CD4-positive, alpha-beta memory T cell (primary cell): ENCODE results near the gene DLGAP4. TPM values are rescaled to one million over a fixed set of nuclear protein-coding genes. Genes with fewer than 3 reads are reported as not detected.

Experiments
- CTCF ChIA-PET: fragments of 350-600 bp; sonication (Branson Sonifier 250); formaldehyde crosslinking; loops from one replicate; lab custom pipeline; 2021; ENCODE audit warnings: inconsistent platforms; ENCODE audit not compliant: partially characterized antibody; lab: Charles Lee
- POLR2A ChIA-PET: fragments of 350-600 bp; sonication (Branson Sonifier 250); formaldehyde crosslinking; loops from one replicate; lab custom pipeline; 2021; ENCODE audit not compliant: partially characterized antibody; lab: Charles Lee
- DNase-seq, 5 donors: peaks; one replicate each; pipeline versions ENCODE4 v3.0.0 to v3.0.0-alpha.2; 2020 to 2022; ENCODE audit warnings: mixed read lengths in 1 of 5
- H3K27ac ChIP-seq: one replicate; pipeline ENCODE4 v1.7.0; 2013; ENCODE audit warnings: low read depth, low read length
- H3K27me3 ChIP-seq: 2 replicates; pipeline ENCODE4 v1.7.0; 2013; ENCODE audit warnings: mild to moderate bottlenecking, low read length, moderate library complexity; ENCODE audit not compliant: insufficient read depth
- H3K36me3 ChIP-seq: 2 replicates; pipeline ENCODE4 v1.7.0; 2013; ENCODE audit warnings: mild to moderate bottlenecking, low read length, moderate library complexity; ENCODE audit not compliant: insufficient read depth
- H3K4me1 ChIP-seq: 2 replicates; pipeline ENCODE4 v1.7.0; 2013; ENCODE audit warnings: mild to moderate bottlenecking, low read length, moderate library complexity; ENCODE audit not compliant: insufficient read depth
- H3K4me3 ChIP-seq, 2 donors: one replicate each; pipeline ENCODE4 v1.7.0; 2013; ENCODE audit warnings: low read length in 2 of 2, mild to moderate bottlenecking in 1 of 2
- H3K9me3 ChIP-seq, 2 donors: one replicate each; pipeline ENCODE4 v1.7.0; 2013; ENCODE audit warnings: low read length in 2 of 2, control low read depth in 1 of 2; ENCODE audit not compliant: control insufficient read depth in 1 of 2
- H3K27ac Mint-ChIP-seq, 7 donors: one replicate each; pipeline ENCODE4 v1.8.0; 2020 to 2021; ENCODE audit warnings: mixed read lengths in 7 of 7, mild to moderate bottlenecking in 6 of 7, inconsistent platforms in 3 of 7, moderate library complexity in 3 of 7
- H3K27me3 Mint-ChIP-seq, 2 donors: one replicate each; pipeline ENCODE4 v1.8.0; 2020 to 2021; ENCODE audit warnings: mixed read lengths in 2 of 2
- H3K36me3 Mint-ChIP-seq, 2 donors: one replicate each; pipeline ENCODE4 v1.8.0; 2020 to 2021; ENCODE audit warnings: mixed read lengths in 2 of 2, inconsistent platforms in 1 of 2, mild to moderate bottlenecking in 1 of 2
- H3K4me1 Mint-ChIP-seq, 4 donors: one replicate each; pipeline ENCODE4 v1.8.0; 2020 to 2021; ENCODE audit warnings: mixed read lengths in 4 of 4, mild to moderate bottlenecking in 1 of 4
- H3K4me3 Mint-ChIP-seq, 8 donors: one replicate each; pipeline ENCODE4 v1.8.0; 2020 to 2021; ENCODE audit warnings: mixed read lengths in 8 of 8, mild to moderate bottlenecking in 7 of 8, moderate library complexity in 6 of 8, inconsistent platforms in 3 of 8
- H3K9me3 Mint-ChIP-seq, 8 donors: one replicate each; pipeline ENCODE4 v1.8.0; 2020 to 2021; ENCODE audit warnings: mixed read lengths in 8 of 8, mild to moderate bottlenecking in 5 of 8, inconsistent platforms in 3 of 8, moderate library complexity in 1 of 8
- intact Hi-C: fragments of 100-400 bp; cut with micrococcal nuclease; formaldehyde crosslinking; loops from one replicate; pipeline ENCODE4 v1.15.1; 2023
- polyA plus RNA-seq, 2 donors: library from polyadenylated mRNA; unstranded; fragments of 300-500 nt; fragmentation: Illumina TruSeq; gene quantifications; one replicate each; pipeline ENCODE4 v1.2.3, GENCODE V29; 2021
- total RNA-seq, 2 experiments: library from RNA; stranded (reverse); gene quantifications; one replicate each; pipeline ENCODE4 v1.2.3, GENCODE V29; 2021

DLGAP4 gene
- total and polyA plus RNA-seq, 4 experiments from 2014 or later = 13.3 to 50.2 (median 31.0) TPM

DNA sequence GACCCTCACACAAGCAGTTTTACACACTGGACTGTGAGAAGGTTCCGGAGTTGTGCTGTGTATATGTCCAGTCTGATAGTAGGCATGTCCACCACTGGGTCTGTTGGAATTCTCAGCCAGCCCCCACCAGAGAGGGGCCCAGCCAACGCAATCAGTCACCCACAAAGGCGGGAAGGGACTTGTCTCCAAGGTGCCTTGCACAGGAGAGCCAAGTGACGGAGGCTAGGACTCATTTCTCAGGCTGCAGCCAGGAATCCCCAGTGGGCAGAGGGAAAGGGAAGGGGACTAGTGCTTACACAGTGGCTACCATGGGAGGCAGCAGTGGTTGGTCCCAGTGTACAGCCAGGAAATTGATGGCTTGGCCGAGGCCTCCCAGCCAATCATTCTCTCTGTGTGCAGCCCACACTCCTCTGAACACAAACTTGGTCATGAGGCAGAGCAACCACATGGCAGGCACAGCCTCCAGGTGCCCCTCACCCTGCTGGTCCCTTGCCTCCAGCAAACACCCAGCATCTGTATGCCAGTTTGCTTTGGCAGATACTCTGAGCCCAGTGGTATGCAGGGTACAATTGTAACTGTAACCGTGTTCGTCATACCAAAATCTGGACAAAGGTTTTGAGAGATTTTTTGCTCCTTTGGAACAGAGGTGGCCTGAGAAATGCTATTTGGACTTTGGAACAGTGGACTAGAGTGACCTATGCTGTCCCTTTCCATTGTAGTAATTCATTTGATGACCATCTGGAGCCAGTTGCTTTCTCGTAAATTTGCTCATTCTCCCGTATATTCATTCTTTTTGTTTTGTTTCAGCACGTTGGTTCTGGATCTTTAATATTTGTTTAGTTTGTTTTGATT is 162.2 kb downstream of the DLGAP4 start:
- H3K36me3 ChIP-seq = no peaks in the 10 kb centered on the region
- ChIA-PET POLR2A (interaction anchor here (1.2 kb wide), 1 partner anchor 24 kb away, joined by 4 read pairs; no protein-coding TSS in a partner anchor), CTCF (interaction anchor here (0.9 kb wide), 1 partner anchor 24 kb away, joined by 3 read pairs; no protein-coding TSS in a partner anchor)
- H3K27ac ChIP-seq = peak overlapping the region; percentile 67
- H3K27me3 Mint-ChIP-seq = no peaks in the 10 kb centered on the region
- H3K27me3 ChIP-seq = no peaks in the 10 kb centered on the region
- peak overlapping the region in 1 of 2 donors; percentile 29 for H3K4me3 ChIP-seq
- DNase-seq = no peak
- H3K4me1 ChIP-seq = peaks cover 75% of the 10 kb centered on the region
- peak overlapping the region in 4 of 8 donors; percentile 26 to 82 (median 69) for H3K4me3 Mint-ChIP-seq
- intact Hi-C loops = no loop called here
- peaks cover 0 to 7% of the 10 kb centered on the region in 2 donors for H3K36me3 Mint-ChIP-seq
- peak overlapping the region in 5 of 7 donors; percentile 53 to 99 (median 96) for H3K27ac Mint-ChIP-seq
- H3K9me3 Mint-ChIP-seq = no peaks in the 10 kb centered on the region
- no peaks in the 10 kb centered on the region for H3K9me3 ChIP-seq
- peaks cover 51 to 91% (median 77%) of the 10 kb centered on the region in 4 donors for H3K4me1 Mint-ChIP-seq

GRCh38 chr20:36469973-36470372 is 163.8 kb downstream of the DLGAP4 start:
- no peaks in the 10 kb centered on the region for H3K27me3 ChIP-seq
- CTCF ChIA-PET = no interaction called here
- peak overlapping the region in 3 of 8 donors; percentile 28 to 43 (median 41) for H3K4me3 Mint-ChIP-seq
- peaks cover 70% of the 10 kb centered on the region for H3K4me1 ChIP-seq
- H3K9me3 Mint-ChIP-seq = no peaks in the 10 kb centered on the region
- H3K9me3 ChIP-seq = no peaks in the 10 kb centered on the region
- intact Hi-C loops = no loop called here
- no peak overlapping the region for H3K4me3 ChIP-seq
- H3K27ac Mint-ChIP-seq = peak overlapping the region in 1 of 7 donors; percentile 64
- DNase-seq = no peak
- peaks cover 53 to 91% (median 78%) of the 10 kb centered on the region in 4 donors for H3K4me1 Mint-ChIP-seq
- peaks cover 0 to 12% of the 10 kb centered on the region in 2 donors for H3K36me3 Mint-ChIP-seq
- POLR2A ChIA-PET = no interaction called here
- H3K36me3 ChIP-seq = no peaks in the 10 kb centered on the region
- H3K27me3 Mint-ChIP-seq = no peaks in the 10 kb centered on the region
- no peak overlapping the region for H3K27ac ChIP-seq

DNA sequence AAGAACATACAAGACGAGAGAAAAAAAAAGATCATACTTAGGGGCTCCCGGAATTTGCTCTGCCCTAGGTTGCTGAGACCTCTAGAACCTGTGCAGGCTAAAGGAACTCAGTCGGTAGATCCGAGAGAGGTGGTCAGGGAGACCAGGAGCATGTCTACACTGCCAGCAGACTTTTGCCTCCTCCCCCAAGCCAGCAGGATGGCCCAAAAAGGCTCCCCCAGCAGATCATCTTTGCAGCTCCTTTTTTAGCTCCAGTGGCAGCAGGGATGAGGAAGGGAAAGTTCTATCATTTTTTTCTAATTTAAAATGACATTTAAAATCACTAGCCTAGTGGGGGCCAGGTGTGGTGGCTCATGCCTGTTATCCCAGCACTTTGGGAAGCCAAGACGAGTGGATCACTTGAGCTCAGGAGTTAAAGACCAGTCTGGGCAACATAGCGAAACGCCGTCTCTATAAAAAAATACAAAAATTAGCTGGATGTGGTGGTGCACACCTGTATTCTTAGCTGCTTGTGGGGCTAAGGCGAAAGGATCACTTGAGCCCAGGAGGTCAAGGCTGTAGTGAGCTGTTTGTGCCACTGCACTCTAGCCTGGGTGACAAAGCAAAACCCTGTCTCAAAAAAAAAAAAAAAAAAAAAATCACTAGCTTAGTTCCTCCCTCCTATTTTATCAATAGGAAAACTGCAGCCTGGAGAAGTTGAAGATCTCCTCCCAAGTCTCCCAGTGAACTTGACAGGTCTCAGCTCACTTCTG is 165.9 kb downstream of the DLGAP4 start:
- no peak for DNase-seq
- Mint-ChIP-seq H3K9me3 (no peaks in the 10 kb centered on the region), H3K4me3 (peak overlapping the region in 7 of 8 donors; percentile 54 to 82 (median 72)), H3K27me3 (no peaks in the 10 kb centered on the region), H3K36me3 (peaks cover 0 to 12% of the 10 kb centered on the region in 2 donors), H3K4me1 (peaks cover 35 to 74% (median 59%) of the 10 kb centered on the region in 4 donors), H3K27ac (peak overlapping the region; percentile 77 to 92 (median 89))
- ChIA-PET POLR2A (interaction anchor here (1.0 to 2.0 kb wide), 3 partner anchors 10 to 17 kb away, joined by 3 to 4 read pairs (median 3); no protein-coding TSS in a partner anchor), CTCF (interaction anchor here (0.7 to 2.5 kb wide), 5 partner anchors 8 to 30 kb away, joined by 3 to 7 read pairs (median 3); no protein-coding TSS in a partner anchor)
- peak overlapping the region; percentile 37 for H3K27ac ChIP-seq
- intact Hi-C loops = no loop called here
- H3K4me3 ChIP-seq = peak overlapping the region in 1 of 2 donors; percentile 3
- H3K36me3 ChIP-seq = no peaks in the 10 kb centered on the region
- no peaks in the 10 kb centered on the region for H3K27me3 ChIP-seq
- H3K9me3 ChIP-seq = no peaks in the 10 kb centered on the region
- peaks cover 50% of the 10 kb centered on the region for H3K4me1 ChIP-seq

DNA sequence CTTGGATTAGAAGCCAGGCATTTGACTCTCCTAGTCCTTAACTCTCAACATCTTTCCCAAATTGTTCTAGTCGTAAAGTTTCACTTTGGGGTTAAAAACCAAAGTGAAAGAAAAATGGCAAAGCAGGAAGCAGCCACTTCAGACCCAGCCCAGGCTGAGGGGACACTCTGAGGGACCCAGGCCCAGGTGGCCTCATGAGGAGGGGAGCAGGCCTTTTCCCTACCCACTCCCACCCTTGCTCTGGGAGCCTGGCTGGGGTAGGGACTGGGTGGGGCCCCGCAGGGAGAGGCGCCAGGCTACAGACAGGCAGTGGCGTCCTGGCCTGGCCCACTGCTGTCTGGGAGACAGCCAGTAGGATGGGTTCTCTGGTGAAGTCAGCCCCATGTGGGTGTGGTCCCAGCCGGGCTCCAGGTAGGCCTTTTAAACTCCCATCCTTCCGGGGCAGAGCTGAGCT is 166.5 kb downstream of the DLGAP4 start:
- H3K27me3 ChIP-seq = no peaks in the 10 kb centered on the region
- peaks cover 29 to 68% (median 53%) of the 10 kb centered on the region in 4 donors for H3K4me1 Mint-ChIP-seq
- H3K27ac ChIP-seq = peak overlapping the region; percentile 37
- H3K4me3 Mint-ChIP-seq = peak overlapping the region in 7 of 8 donors; percentile 54 to 82 (median 72)
- H3K27me3 Mint-ChIP-seq = no peaks in the 10 kb centered on the region
- ChIA-PET CTCF (interaction anchor here (0.7 to 2.5 kb wide), 4 partner anchors 18 to 29 kb away, joined by 3 to 7 read pairs (median 4); no protein-coding TSS in a partner anchor), POLR2A (interaction anchor here (1.5 to 2.0 kb wide), 2 partner anchors 11 to 12 kb away, joined by 3 to 4 read pairs; no protein-coding TSS in a partner anchor)
- peaks cover 0 to 10% of the 10 kb centered on the region in 2 donors for H3K36me3 Mint-ChIP-seq
- intact Hi-C loops = no loop called here
- no peaks in the 10 kb centered on the region for H3K9me3 ChIP-seq
- H3K4me3 ChIP-seq = peak overlapping the region in 1 of 2 donors; percentile 3
- H3K36me3 ChIP-seq = no peaks in the 10 kb centered on the region
- peaks cover 44% of the 10 kb centered on the region for H3K4me1 ChIP-seq
- H3K9me3 Mint-ChIP-seq = no peaks in the 10 kb centered on the region
- H3K27ac Mint-ChIP-seq = peak overlapping the region; percentile 77 to 92 (median 89)
- DNase-seq = peak in 3 of 5 donors; percentile 18 to 59 (median 27)

GRCh38 chr20:36473164-36473563 is 167.0 kb downstream of the DLGAP4 start:
- DNase-seq = no peak
- CTCF ChIA-PET = no interaction called here
- Mint-ChIP-seq H3K4me3 (peak overlapping the region in 5 of 8 donors; percentile 10 to 82 (median 68)), H3K4me1 (peaks cover 30 to 65% (median 51%) of the 10 kb centered on the region in 4 donors), H3K27ac (peak overlapping the region; percentile 53 to 92 (median 85)), H3K36me3 (peaks cover 3 to 13% of the 10 kb centered on the region in 2 donors), H3K27me3 (no peaks in the 10 kb centered on the region), H3K9me3 (no peaks in the 10 kb centered on the region)
- no peaks in the 10 kb centered on the region for H3K36me3 ChIP-seq
- no peaks in the 10 kb centered on the region for H3K27me3 ChIP-seq
- H3K4me1 ChIP-seq = peaks cover 39% of the 10 kb centered on the region
- no peaks in the 10 kb centered on the region for H3K9me3 ChIP-seq
- intact Hi-C loops = no loop called here
- peak overlapping the region; percentile 37 for H3K27ac ChIP-seq
- H3K4me3 ChIP-seq = no peak overlapping the region
- POLR2A ChIA-PET = interaction anchor here (1.0 to 2.0 kb wide), 3 partner anchors 11 to 19 kb away, joined by 3 to 4 read pairs (median 4); no protein-coding TSS in a partner anchor

DNA sequence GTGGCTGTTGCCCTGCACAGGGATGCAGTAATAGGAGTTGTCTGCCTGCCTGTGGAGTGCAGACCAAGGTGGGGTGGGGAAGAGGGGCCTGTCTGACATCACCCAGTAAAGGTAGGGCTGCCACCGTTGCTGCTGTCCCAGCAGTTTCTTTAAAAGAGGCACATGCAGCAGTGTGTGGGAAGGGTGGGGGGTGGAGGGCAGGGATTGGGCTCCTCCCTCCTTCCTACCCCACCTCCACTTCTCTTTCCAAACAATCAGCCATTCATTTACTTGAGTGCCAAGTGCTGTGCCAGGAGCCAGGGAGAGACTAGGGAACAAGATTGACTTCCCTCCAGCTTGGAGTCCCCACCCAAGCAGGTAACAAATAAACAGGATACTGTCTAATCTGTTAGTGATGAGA is 168.4 kb downstream of the DLGAP4 start:
- H3K27me3 Mint-ChIP-seq = no peaks in the 10 kb centered on the region
- Histone ChIP-seq H3K4me1 (peaks cover 31% of the 10 kb centered on the region), H3K36me3 (no peaks in the 10 kb centered on the region), H3K27me3 (no peaks in the 10 kb centered on the region), H3K27ac (no peak overlapping the region), H3K4me3 (no peak overlapping the region), H3K9me3 (no peaks in the 10 kb centered on the region)
- ChIA-PET CTCF (no interaction called here), POLR2A (no interaction called here)
- DNase-seq = no peak
- H3K27ac Mint-ChIP-seq = peak overlapping the region in 3 of 7 donors; percentile 36 to 84 (median 50)
- H3K36me3 Mint-ChIP-seq = peaks cover 3 to 16% of the 10 kb centered on the region in 2 donors
- intact Hi-C loops = no loop called here
- no peaks in the 10 kb centered on the region for H3K9me3 Mint-ChIP-seq
- peaks cover 40 to 66% (median 54%) of the 10 kb centered on the region in 4 donors for H3K4me1 Mint-ChIP-seq
- no peak overlapping the region for H3K4me3 Mint-ChIP-seq
